Skin of body (tissue), 2 donors: ENCODE measurements around the gene CLEC16A. TPM values are rescaled to one million over a fixed set of nuclear protein-coding genes. Genes with fewer than 3 reads are reported as not detected.

Experiments
- DNase-seq: peaks from one replicate; lab custom pipeline; 2025; lab: John Stamatoyannopoulos, UW
- total RNA-seq: library from RNA; depleted of rRNA; stranded (reverse); fragments of >200 nt; gene quantifications from one replicate; pipeline ENCODE4 v1.2.3, GENCODE V29; 2014

Gene CLEC16A
- total RNA-seq, 1 donor from 2014 or later = 18.0 TPM

DNA sequence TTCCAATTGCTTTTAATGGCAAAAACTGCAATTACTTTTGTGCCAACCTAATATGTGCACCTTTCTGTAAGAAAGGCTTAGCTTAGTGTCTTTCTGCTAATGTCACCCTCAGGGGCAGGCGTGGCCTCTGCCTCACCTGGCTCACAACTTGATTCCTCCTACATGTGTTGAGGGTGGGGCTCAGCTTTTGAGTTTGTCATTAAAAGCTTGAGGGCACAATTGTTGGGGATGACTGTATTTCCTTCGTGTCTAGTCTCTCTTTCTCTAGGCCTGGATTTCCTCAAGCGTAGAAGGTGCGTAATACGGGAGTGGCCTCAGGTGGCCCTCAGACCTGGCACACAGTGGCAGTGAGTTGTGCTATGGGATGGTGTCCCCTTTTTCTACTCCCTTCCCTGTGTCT lies 94.4 kb downstream of the CLEC16A start:
- DNase-seq = no peak

DNA sequence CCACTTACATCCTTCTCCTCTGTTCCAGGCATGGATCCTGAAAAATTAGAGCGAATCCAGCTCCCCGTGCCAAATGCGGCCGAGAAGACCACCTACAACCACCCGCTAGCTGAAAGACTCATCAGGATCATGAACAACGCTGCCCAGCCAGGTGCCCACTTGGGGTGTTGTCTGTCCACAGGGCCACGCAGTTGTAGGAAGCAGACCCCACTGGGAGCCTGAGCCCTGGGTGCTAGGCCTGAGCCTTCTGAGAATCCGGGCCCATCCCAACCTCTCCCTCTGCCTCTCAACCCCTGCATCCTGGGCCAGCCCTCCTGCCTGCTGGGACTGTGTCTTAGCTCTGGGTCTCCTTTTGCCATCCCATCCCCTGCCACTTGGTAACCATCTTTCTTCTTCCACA lies 95.4 kb downstream of the CLEC16A start:
- no peak for DNase-seq

DNA sequence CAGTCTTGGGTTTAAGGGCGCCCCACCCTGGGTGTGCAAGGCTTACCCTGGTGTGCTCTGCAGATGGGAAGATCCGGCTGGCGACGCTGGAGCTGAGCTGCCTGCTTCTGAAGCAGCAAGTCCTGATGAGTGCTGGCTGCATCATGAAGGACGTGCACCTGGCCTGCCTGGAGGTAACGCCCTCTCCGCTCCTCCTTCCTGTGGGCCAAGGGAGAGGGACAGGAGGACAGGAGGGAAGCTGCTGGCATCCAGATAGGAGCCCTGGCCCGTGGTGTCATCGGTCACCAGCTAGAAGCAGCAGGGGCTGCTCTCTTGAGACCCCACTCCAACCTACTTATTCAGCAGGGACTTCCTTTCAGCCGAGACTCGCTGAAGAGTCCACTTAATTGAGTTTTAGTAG lies 97.8 kb downstream of the CLEC16A start:
- DNase-seq = no peak

DNA sequence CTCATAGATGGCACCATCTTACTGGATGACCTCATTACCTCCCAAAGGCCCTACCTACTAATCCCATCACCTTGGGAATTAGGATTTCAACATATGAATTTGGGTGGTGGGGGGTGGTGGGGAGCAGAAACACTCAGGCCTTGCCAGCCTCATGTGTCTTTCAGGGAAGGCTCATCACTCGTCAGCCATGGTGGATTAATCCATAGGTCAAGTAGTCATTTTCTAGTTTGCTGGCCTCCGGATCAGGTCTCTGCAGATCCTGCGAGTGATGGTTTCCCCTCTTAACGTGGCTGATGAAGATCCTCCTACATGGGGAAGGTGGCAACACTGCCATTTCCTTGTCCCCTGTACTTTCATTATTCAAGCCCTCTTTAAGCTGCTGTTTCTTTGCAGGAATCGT lies 101.1 kb downstream of the CLEC16A start:
- DNase-seq = no peak

DNA sequence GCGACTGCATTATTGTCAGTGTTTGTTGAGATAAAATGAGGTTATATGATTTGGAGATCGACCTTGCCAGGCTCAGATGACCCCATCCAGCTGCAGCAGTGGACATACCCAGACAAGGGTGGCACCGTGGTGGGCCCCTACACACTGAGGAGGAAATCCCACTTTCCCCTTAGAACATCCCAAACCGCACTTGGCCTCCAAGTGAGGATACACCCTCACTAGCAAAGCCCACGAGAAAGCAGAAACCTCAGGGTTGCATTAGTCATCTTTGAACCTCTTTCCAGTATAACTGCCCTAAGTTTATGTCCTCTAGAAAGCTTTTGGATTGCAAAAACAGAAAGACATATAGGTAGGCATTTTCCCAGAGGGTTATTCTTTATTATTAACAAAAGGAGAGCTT lies 101.5 kb downstream of the CLEC16A start:
- no peak for DNase-seq

DNA sequence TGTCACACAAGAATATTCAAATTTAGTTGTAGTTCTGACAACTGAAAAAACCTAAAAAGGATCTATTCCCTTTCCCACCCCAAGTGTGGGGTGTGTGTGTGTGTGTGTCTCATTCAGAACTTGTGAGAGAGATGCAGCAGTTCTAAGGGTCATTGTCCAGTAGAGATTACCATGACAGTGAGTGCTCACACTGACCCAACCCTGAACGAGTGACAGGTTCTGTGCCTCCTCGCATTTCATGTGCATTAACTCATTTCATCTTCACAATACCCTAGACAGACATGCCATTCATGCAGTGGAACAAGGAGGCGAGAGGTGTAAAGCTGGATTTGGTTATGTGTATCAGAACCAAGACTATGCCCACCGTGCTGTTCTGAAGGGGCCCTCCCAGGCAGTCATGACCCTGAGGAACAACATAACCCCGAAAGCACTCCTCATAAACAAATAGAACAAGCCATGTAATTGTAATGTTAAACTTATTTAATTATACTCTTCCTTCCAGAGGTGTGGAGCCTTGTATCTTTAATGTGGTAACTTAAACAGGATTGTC lies 102.1 kb downstream of the CLEC16A start:
- DNase-seq = no peak

DNA sequence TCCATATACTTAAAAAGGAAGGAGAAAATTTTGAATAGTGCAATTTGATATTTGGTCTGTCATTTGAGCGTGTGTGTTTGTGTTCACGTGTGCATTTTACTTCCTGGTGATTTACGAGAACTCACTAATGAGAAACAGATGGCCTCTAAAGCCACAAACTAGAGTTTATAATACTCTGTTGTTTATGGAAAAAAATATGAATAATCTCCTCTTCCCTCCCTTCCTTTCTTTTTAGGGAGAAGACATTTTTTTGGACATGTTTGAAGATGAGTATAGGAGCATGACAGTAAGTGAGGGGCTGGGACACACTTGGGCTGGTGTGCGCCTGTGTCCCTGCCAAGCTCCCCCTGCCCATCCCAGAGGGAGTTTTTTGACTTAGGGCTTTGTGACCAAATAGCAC lies 102.7 kb downstream of the CLEC16A start:
- DNase-seq = peak; percentile 81

DNA sequence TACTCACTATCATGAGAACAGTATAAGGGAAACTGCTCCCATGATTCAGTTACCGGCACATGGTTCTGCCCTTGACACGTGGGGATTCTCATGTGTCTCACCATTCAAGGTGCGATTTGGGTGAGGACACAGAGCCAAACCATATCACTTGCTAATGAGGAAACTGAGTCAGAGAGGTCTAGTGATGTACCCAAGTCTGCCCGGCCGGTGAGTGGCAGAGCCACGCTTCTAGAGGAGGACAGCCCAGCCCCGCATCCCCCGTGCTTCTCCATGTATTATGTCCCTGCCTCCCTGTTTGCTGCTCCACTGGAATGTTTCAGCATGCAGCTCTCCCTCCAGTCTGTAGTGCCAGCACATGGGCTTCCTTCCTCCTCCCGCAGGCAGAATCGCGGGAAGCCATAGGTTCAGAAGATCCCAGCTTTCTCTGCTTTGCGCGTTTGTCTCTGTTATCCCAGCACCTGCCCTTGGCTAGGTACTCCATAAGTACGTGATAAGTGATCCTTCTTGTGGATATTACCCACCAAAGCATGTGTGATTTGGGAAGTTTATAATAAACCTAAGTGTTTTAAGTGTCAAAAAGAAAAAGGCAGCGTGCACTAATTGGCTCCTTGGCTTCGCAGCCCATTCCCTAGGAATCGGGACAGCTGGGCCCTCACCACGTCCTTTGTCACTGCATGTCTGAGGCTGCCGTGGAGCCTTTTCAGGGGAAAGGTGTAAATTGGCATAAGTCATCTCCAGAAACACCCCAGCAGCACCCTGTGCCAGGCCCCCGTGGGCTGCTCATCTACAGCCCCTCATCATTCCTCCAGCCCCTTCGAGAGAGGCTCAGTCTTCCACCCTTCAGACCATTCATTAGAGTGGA lies 103.8 kb downstream of the CLEC16A start:
- no peak for DNase-seq

DNA sequence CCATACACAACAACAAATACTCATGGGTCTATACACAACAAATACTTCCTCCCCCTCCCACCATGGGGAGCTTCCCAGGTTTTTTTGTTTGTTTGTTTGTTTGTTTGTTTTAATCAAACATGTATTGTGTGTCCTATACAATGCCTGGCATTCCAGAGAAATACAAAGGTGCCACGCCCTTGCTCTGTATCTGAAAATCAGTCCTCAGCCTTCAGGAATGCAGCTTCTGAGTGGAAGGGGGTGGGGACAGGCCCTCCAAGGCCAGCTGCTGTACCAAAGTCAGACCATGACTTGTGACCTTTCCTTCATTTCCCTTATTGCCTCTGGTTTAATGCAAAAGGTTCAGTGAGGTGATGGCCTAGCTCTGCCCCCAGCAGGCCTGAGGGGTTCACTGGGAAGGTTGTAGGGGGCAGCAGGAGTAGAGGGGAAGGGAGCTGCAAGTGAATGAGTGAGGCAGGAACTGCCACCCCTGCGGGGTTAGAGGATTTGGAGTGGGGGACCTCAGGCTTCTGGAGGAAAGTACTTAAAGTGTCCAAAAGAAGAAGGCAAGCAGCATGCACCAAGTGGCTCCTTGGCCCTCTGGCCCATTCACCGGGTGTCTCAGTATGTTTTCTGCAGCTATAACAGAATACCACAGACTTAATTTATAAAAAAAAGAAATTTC lies 105.2 kb downstream of the CLEC16A start:
- no peak for DNase-seq

DNA sequence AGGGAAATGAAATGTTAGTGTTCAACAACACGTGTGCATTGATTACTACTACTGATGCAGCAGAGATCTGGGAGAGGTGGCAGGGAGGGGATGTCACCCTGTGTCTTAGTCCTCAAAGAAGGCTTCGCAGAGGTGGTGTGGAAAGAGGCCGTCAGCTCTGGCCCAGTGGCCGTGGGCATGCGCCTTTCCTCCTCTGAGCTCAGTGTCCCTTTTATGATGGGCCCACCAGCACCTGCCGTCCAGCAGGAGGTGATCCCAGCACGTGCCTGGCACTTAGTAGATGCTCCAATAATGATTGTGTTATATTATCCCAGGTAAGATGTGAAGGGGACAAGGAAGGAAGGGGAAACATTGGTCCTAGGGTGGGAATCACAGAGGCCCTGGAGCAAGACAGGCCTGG lies 106.2 kb downstream of the CLEC16A start:
- DNase-seq = no peak

DNA sequence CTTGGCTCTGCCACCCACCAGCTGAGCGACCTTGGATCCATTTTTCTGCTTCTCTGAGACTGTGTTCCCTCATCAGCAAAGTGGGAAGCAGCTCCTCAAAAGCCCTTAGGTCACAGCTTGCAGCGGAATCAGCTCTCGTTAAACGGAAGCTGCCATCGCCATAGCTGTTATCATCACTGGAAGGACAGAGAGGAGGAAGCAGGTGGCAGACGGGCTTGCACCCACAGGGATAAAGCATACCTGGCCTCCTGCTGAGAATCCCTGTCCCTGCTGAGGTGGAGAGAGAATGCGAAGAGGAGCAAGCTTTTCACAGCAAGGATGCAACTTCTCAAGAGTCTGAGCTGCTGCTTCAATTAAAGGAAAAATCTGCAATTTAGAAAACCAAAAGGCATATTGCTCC lies 106.6 kb downstream of the CLEC16A start:
- DNase-seq = no peak

DNA sequence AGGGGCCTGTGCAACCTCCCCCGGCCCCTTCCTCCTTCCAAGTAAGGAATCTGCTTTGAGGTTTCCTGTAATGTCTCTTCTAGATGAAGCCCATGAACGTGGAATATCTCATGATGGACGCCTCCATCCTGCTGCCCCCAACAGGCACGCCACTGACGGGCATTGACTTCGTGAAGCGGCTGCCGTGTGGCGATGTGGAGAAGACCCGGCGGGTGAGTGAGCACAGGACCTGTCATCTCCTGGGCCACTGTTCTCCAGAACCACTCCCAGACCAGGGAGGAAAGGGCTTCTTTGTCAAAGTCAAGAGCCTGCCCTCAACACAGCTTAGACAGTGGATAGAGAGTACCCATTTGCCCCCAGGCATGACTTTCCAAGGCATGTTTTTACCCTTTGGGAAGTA lies 107.1 kb downstream of the CLEC16A start:
- DNase-seq = no peak

DNA sequence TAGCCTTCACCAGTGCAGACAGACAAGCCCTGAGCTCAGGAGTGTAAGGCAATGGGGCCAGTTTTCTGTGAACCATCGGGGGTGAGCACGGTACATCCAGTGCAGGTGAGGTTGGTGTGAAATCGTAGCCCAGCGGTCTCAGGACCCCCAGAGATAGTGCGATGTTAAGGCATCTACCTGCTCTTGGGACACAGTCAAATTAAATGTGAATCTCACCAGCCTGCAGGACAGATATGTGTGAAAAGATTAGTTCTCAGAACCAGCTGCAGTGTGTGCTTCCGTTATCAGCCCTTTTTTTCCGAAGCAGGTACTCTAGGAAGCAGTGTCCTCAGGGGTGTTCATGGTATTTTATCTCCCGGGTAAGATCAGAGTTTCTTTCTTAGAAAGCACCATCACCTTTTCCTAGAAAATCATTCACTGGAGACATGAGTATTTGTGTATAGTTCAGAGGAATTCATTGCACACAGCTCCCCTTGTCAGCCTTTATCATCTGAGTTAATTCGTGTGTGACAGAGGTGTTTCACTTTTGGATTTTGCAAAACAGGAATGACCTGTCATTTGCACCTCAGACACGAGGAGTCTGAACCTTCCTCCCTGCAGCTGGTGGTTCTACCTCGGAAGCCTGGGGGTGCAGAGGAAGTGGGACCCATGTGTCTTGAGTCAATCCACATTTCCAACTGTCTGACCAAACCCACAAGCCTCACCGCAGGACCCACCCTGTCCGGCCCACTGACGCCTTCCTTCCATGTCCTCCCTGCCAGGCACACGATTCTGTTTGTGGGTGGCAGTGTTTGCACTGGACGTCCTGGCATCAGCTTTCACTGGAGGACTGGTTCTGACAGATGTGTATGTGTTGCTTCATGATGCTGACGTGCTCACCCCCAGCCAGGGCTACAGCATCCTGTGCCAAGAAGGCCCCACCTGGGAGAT lies 107.8 kb downstream of the CLEC16A start:
- no peak for DNase-seq

DNA sequence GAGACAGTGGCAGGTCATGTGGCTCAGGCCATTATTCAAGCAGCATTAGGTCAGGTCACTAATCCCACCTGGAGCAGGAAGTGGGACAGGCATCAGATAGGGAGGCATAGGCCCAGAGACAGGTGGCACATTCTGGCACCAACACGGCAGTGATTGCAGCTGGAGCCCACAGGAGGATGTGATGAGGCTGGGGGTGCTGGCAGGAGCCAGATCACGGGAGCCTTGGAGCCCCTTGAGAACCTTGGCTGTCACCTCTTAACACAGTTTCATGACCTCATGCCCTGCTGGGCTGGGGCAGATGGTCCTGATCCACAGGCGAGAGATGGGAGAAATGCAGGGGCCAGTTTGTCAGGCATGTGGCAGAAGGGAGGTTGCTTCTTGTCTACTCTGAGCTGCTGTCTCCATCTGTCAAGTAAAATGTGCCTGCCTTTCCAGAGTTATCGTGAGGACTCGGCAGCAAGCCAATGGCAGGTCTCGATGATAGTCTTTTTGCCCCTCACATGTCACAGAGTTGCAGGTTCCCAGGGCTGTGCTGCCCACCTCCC lies 109.6 kb downstream of the CLEC16A start:
- DNase-seq = no peak

DNA sequence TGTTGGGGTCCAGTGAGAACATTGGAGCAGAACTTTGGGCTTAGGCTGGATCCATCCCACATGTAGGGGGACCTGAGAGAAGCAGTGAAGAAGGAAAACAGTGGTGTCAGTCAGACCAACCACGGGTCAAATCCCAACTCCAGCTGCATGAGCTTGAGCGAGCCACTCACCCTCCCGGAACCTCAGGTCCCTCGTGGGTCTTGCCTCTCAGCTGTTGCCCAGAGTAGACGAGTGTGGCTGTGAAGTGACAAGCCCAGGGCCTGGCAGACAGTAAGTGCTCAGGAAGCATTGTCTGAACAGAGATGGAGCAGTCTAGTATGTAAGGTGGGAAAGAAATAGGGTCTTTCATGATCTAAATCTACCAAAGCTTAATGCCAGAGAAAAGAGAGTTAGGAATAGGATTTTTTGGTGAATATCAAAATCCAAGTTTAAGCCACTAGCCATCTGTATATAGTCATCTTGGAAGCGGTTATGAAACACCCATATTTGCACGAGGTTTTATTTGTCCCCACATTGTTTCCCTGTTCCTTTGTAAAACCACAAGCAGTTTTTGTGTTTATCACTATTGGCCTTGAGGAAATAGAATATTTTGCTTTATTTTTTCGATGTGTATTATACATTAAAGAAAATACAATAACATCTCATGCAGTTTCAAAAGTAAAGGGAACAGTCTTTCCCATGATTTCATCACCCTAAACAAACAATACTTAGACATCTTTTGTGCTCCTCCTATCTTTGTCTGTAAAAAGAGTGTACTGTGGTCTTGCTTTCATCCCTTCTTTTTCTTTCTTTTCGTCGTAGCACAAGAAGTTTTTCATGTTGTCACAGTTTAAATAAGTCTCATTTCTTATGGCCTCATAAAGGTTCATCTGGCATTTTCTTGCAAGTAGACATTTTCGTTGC lies 112.0 kb downstream of the CLEC16A start:
- no peak for DNase-seq

DNA sequence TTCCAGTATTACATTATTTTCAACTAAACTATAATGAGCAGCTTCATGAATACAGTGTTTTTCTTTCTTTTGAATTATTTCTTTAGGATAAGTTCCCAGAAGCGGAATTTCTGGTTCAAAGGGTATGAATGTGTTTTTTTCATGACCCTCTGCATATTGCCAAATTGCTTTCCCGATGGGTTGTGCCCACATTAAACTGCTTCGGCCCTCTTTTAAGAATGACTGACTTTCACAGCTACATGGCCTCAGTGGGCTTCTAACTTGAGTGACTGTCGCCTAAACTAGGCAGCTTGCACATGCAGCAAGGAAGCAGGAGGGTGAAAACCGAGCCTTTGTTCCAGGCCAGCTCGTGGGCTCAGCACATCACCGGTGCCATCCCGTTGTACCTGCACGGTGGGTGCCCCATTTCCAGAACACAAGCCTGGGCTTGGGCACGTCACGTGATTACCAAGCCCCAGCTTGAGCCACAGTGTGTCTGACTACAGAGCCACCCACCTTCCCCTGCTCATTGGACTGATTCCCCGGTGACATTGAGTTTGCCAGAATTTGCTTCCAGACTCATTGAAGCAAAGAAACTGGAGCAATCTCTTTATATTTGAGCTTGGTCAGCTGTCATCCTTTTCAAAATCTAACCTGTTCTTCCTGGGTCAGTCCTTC lies 112.8 kb downstream of the CLEC16A start:
- DNase-seq = no peak

DNA sequence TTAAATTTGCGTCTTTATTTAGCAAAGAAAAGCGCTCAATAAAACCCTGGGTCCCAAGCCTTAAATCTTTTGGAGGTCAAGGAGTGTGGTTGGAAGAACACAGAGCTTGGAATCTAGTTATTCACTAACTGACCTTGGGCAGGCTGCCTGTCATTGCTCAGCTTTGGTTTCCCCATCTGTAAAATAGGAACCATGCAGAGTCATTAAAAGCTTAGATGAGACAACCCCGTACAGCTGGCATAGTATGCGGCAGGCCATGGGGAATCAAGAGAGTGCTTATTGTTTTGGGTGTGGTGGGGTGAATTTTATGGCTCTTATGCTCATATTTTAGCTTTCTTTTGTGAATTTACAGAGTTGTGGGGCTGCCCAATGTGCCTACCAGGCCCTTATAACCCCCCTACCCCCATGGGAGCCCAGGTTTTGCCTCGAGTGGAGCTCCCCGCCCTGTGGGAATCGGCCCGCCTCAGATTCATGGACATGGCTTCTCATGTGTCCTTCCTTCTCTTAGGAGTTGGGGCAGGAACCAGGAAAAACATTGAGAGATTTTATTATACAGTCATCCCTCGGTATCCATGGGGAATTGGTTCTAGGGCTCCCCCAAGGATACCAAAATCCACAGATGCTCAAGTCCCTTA lies 113.5 kb downstream of the CLEC16A start:
- no peak for DNase-seq

DNA sequence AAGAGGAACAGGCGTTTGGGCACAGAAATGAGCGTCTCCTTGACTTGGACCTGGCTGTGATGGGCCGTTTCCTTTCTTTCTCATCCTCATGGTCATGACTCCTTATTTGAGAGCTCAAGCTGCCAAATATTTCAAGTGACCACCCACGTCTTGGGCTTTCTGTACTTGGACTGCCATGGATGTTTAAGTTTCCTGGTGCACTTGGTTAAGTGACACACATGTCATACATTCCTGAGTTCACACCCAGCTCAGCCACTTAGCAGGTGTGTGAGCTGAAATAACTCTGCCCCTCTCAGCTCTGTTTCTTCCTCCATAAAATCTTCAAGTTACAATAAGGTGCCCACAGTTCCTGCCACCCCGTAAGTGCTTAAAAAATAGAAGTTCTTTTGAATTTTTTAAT lies 114.5 kb downstream of the CLEC16A start:
- DNase-seq = no peak

DNA sequence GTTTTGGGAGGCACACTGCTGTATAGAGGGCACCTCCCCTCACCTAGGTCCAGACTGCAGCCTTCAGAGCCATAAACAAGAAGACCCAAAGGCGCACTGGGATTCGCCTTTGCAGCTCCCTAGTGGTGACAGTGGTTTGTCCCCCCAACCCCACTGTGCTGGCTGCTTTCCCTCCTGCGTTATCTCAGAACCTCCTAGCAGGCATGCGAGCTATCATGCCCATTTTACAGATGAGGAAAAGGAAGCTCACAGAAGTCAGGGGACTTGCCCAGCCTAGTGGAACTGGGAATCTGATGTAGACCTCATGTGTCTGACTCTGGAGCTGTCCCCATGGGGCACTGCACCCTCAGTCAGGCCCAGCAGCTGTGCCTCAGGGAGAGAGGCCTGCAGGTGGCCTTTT lies 115.2 kb downstream of the CLEC16A start:
- DNase-seq = no peak
